Neuronal stem cell (in vitro differentiated cells): ENCODE results near the gene ELFN1.
A peak's percentile ranks its signal among the peaks of the same experiment; 100 is the strongest.

Experiments
- DNase-seq: peaks from one replicate; pipeline ENCODE4 v3.0.0-alpha.2; 2013; ENCODE audit warnings: low spot score
- H2AFZ ChIP-seq: one replicate; pipeline ENCODE4 v1.6.1; 2013; ENCODE audit warnings: mild to moderate bottlenecking, low read length, inconsistent platforms
- H2AK5ac ChIP-seq: 2 replicates; pipeline ENCODE4 v1.6.1; 2013; ENCODE audit warnings: low read depth, mild to moderate bottlenecking, inconsistent platforms, low read length, moderate library complexity, mixed read lengths
- H2BK120ac ChIP-seq: 2 replicates; pipeline ENCODE4 v1.6.1; 2013; ENCODE audit warnings: low read depth, mild to moderate bottlenecking, inconsistent platforms, low read length, moderate library complexity, mixed read lengths
- H2BK12ac ChIP-seq: one replicate; pipeline ENCODE4 v1.6.1; 2013; ENCODE audit warnings: low read length, inconsistent platforms
- H2BK15ac ChIP-seq: 2 replicates; pipeline ENCODE4 v1.6.1; 2013; ENCODE audit warnings: mild to moderate bottlenecking, low read length, inconsistent platforms, mixed read lengths
- H2BK5ac ChIP-seq: one replicate; pipeline ENCODE4 v1.6.1; 2013; ENCODE audit warnings: inconsistent platforms, mild to moderate bottlenecking, low read length, moderate library complexity
- H3K14ac ChIP-seq: one replicate; pipeline ENCODE4 v1.6.1; 2013; ENCODE audit warnings: low read length, inconsistent platforms
- H3K18ac ChIP-seq: 2 replicates; pipeline ENCODE4 v1.6.1; 2013; ENCODE audit warnings: low read length, inconsistent platforms
- H3K23ac ChIP-seq: 2 replicates; pipeline ENCODE4 v1.6.1; 2013; ENCODE audit warnings: low read depth, mild to moderate bottlenecking, mixed read lengths, low read length, inconsistent platforms; ENCODE audit not compliant: poor library complexity
- H3K27ac ChIP-seq: replicated peaks from 3 replicates; pipeline ENCODE4 v1.5.1; 2013; ENCODE audit warnings: low read length, inconsistent platforms
- H3K27me3 ChIP-seq, 3 experiments: 2 replicates each; pipeline ENCODE4 v1.6.1; 2013; ENCODE audit warnings: low read length in 3 of 3, mild to moderate bottlenecking in 2 of 3, inconsistent platforms in 1 of 3, low read depth in 1 of 3, mixed read lengths in 1 of 3, moderate library complexity in 1 of 3; ENCODE audit not compliant: control insufficient read depth in 3 of 3, insufficient read depth in 3 of 3
- H3K36me3 ChIP-seq, 2 donors: replicated peaks in 1 of 2; 2 replicates each; pipeline ENCODE4 v1.6.1; 2013; ENCODE audit warnings: low read length in 2 of 2; ENCODE audit not compliant: control insufficient read depth in 2 of 2, insufficient read depth in 2 of 2
- H3K4ac ChIP-seq: 2 replicates; pipeline ENCODE4 v1.6.1; 2013; ENCODE audit warnings: inconsistent platforms, mild to moderate bottlenecking, low read length, moderate library complexity
- H3K4me1 ChIP-seq, 2 donors: 1 replicate in 1 of 2; 2 replicates in 1 of 2; pipeline ENCODE4 v1.6.1; 2013; ENCODE audit warnings: low read length in 2 of 2, low read depth in 1 of 2; ENCODE audit not compliant: control insufficient read depth in 2 of 2, insufficient read depth in 1 of 2
- H3K4me2 ChIP-seq: one replicate; pipeline ENCODE4 v1.6.1; 2013; ENCODE audit warnings: mild to moderate bottlenecking, low read length, inconsistent platforms; ENCODE audit not compliant: insufficient read depth, poor library complexity, severe bottlenecking
- H3K4me3 ChIP-seq, 2 donors: 2 replicates each; pipeline ENCODE4 v1.5.1; 2013; ENCODE audit warnings: low read length in 2 of 2, mild to moderate bottlenecking in 2 of 2, inconsistent platforms in 1 of 2, moderate library complexity in 1 of 2
- H3K79me1 ChIP-seq: one replicate; pipeline ENCODE4 v1.6.1; 2013; ENCODE audit warnings: low read depth, mild to moderate bottlenecking, inconsistent platforms, low read length, moderate library complexity
- H3K9ac ChIP-seq: one replicate; pipeline ENCODE4 v1.6.1; 2013; ENCODE audit warnings: mild to moderate bottlenecking, low read depth, low read length, inconsistent platforms; ENCODE audit not compliant: poor library complexity
- H3K9me3 ChIP-seq, 2 donors: replicated peaks in 1 of 2; 2 replicates each; pipeline versions ENCODE3 to v1.6.1; 2013; ENCODE audit warnings: low read length in 2 of 2, mild to moderate bottlenecking in 2 of 2, inconsistent platforms in 1 of 2, low read depth in 1 of 2, mixed read lengths in 1 of 2, moderate library complexity in 1 of 2; ENCODE audit not compliant: control insufficient read depth in 2 of 2, insufficient read depth in 1 of 2
- H4K8ac ChIP-seq: one replicate; pipeline ENCODE4 v1.6.1; 2013; ENCODE audit warnings: low read depth, mild to moderate bottlenecking, inconsistent platforms, low read length, moderate library complexity
- H4K91ac ChIP-seq: one replicate; pipeline ENCODE4 v1.6.1; 2013; ENCODE audit warnings: low read length, low read depth, mild to moderate bottlenecking, inconsistent platforms; ENCODE audit not compliant: poor library complexity
- WGBS, 2 donors: extraction: QIAGEN DNeasy Blood & Tissue Kit; methylation state at CpG; one replicate each; pipeline ENCODE4 v1.1.7; 2013; ENCODE audit warnings: missing lambda C conversion rate in 2 of 2, mixed read lengths in 1 of 2; ENCODE audit not compliant: insufficient read length in 2 of 2, insufficient replicate concordance in 1 of 2; ENCODE audit errors: extremely low coverage in 2 of 2; 5-methylcytosine and 5-hydroxymethylcytosine counted together

The ELFN1 gene

GRCh38 chr7:1666317-1666822, 3.7 kb upstream of the ELFN1 start:
- H3K4me1 ChIP-seq, result peaks cover 19 to 25% of the 10 kb centered on the region in 2 donors
- peak overlapping the region; percentile 38 for H3K14ac ChIP-seq
- no peak overlapping the region for H2BK12ac ChIP-seq
- no peak overlapping the region for H3K4ac ChIP-seq
- H3K79me1 ChIP-seq, result peaks cover 11% of the 10 kb centered on the region
- H3K9me3 ChIP-seq, result no peaks in the 10 kb centered on the region
- no peak overlapping the region for H4K91ac ChIP-seq
- H2AK5ac ChIP-seq, result peak overlapping the region; percentile 93
- peaks cover 0 to 4% of the 10 kb centered on the region in 2 donors for H3K36me3 ChIP-seq
- peak overlapping the region; percentile 95 for H3K18ac ChIP-seq
- H3K4me2 ChIP-seq, result peak overlapping the region; percentile 96
- H2AFZ ChIP-seq, result peak overlapping the region; percentile 25
- peak overlapping the region; percentile 90 for H2BK5ac ChIP-seq
- H3K4me3 ChIP-seq, result peak overlapping the region; percentile 71 to 87
- no peak overlapping the region for H4K8ac ChIP-seq
- peaks cover 0 to 37% (median 5%) of the 10 kb centered on the region in 3 experiments for H3K27me3 ChIP-seq
- H3K23ac ChIP-seq, result peak overlapping the region; percentile 85
- peak overlapping the region; percentile 95 for H3K9ac ChIP-seq
- DNase-seq, result no peak
- peak overlapping the region; percentile 91 for H2BK120ac ChIP-seq
- peak overlapping the region; percentile 100 for H2BK15ac ChIP-seq
- no peak overlapping the region for H3K27ac ChIP-seq
- no CpG with 5 or more reads among the region's 58 CpGs for WGBS, 2 donors

- Histone ChIP-seq H3K23ac (peak overlapping the region; percentile 85), H4K91ac (peak overlapping the region; percentile 80), H3K27ac (no peak overlapping the region), H2BK15ac (peak overlapping the region; percentile 100), H2AFZ (peak overlapping the region; percentile 25), H3K4me2 (peak overlapping the region; percentile 96), H2AK5ac (peak overlapping the region; percentile 93), H2BK5ac (peak overlapping the region; percentile 90), H2BK120ac (peak overlapping the region; percentile 91), H3K79me1 (peaks cover 14% of the 10 kb centered on the region), H3K4me1 (peaks cover 19 to 31% of the 10 kb centered on the region in 2 donors), H3K27me3 (peaks cover 0 to 36% (median 5%) of the 10 kb centered on the region in 3 experiments), H3K18ac (peak overlapping the region; percentile 95), H3K14ac (peak overlapping the region; percentile 99), H3K9ac (peak overlapping the region; percentile 95), H3K9me3 (no peaks in the 10 kb centered on the region), H2BK12ac (peak overlapping the region; percentile 77), H3K4ac (peak overlapping the region; percentile 37), H4K8ac (peak overlapping the region; percentile 19), H3K4me3 (peak overlapping the region; percentile 71 to 87), H3K36me3 (peaks cover 0 to 10% of the 10 kb centered on the region in 2 donors)
- WGBS, 2 donors, result no CpG with 5 or more reads among the region's 70 CpGs
- peak; percentile 26 for DNase-seq
Measured at GRCh38 chr7:1666823-1667565, 3.1 kb upstream of the ELFN1 start.

GRCh38 chr7:1667566-1668395, 2.3 kb upstream of the ELFN1 start:
- Histone ChIP-seq H3K4me1 (peaks cover 19 to 31% of the 10 kb centered on the region in 2 donors), H2AFZ (peak overlapping the region; percentile 25), H2AK5ac (peak overlapping the region; percentile 99), H3K36me3 (peaks cover 0 to 17% of the 10 kb centered on the region in 2 donors), H3K18ac (peak overlapping the region; percentile 98), H3K9me3 (no peaks in the 10 kb centered on the region), H4K8ac (peak overlapping the region; percentile 19), H3K14ac (peak overlapping the region; percentile 99), H3K9ac (peak overlapping the region; percentile 95), H3K27ac (no peak overlapping the region), H4K91ac (peak overlapping the region; percentile 80), H3K4ac (peak overlapping the region; percentile 89), H2BK120ac (peak overlapping the region; percentile 98), H2BK5ac (peak overlapping the region; percentile 97), H3K4me3 (peak overlapping the region; percentile 71 to 87), H3K23ac (peak overlapping the region; percentile 85), H2BK12ac (peak overlapping the region; percentile 93), H3K27me3 (peaks cover 0 to 30% (median 3%) of the 10 kb centered on the region in 3 experiments), H3K79me1 (peaks cover 14% of the 10 kb centered on the region), H2BK15ac (peak overlapping the region; percentile 100), H3K4me2 (peak overlapping the region; percentile 96)
- peak; percentile 69 for DNase-seq
- no CpG with 5 or more reads among the region's 77 CpGs for WGBS, 2 donors
